SK-N-MC (cell line): ENCODE results near the gene MPZL2.

Experiments used
- EZH2 ChIP-seq: fragments of 200-600 bp; sonication (generic); IDR thresholded peaks from one replicate; pipeline ENCODE4 v1.6.1; 2017; ENCODE audit warnings: antibody characterized with exemption
- FOXP2 ChIP-seq: optimal IDR thresholded peaks from 2 replicates; pipeline ENCODE3; 2011; ENCODE audit warnings: mild to moderate bottlenecking, moderate library complexity; ENCODE audit not compliant: insufficient read depth; ENCODE audit errors: extremely low read length, control extremely low read depth
- POLR2AphosphoS5 ChIP-seq: IDR thresholded peaks from 2 replicates; pipeline ENCODE4 v1.6.1; 2012; ENCODE audit warnings: mild to moderate bottlenecking, low read depth, low read length, borderline replicate concordance

GRCh38 chr11:118223992-118224391 is 40.1 kb downstream of the MPZL2 start:
- TF ChIP-seq EZH2 = no peak
- TF ChIP-seq FOXP2 = no peak
- TF ChIP-seq POLR2AphosphoS5 = no peak
